Kidney capillary endothelial cell (primary cell): ENCODE results near the gene PRRT4.

Experiments
- DNase-seq: peaks from one replicate; pipeline ENCODE4 v3.0.0-alpha.2; 2018; ENCODE audit warnings: low spot score

Gene PRRT4

GRCh38 chr7:128361411-128362379 is at the start of gene PRRT4:
Gene PRRT4 (minus strand): TSS chr7:128361690.
- DNase-seq, result no peak

DNA sequence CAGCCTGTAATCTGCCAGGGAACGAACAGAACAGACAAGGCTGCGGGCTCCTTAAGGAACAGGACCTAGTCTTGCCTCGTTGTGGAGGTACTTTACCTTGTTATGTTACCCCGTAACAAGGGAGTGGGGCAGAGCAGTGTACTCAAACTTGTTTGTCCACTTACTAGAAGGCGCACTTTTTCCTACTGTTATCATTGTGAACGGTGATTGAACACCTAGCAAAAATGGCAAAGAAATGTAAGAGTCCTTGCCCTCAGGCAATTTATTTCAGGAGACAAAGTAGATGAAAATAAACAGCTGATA is 48.9 kb upstream of the PRRT4 start:
- no peak for DNase-seq

GRCh38 chr7:128409596-128410450 is 48.3 kb upstream of the PRRT4 start, which contains the start of gene IMPDH1:
Gene IMPDH1 (minus strand): TSS chr7:128409982. CDS start chr7:128409901, 81 bp downstream.
- peak; percentile 46 for DNase-seq

DNA sequence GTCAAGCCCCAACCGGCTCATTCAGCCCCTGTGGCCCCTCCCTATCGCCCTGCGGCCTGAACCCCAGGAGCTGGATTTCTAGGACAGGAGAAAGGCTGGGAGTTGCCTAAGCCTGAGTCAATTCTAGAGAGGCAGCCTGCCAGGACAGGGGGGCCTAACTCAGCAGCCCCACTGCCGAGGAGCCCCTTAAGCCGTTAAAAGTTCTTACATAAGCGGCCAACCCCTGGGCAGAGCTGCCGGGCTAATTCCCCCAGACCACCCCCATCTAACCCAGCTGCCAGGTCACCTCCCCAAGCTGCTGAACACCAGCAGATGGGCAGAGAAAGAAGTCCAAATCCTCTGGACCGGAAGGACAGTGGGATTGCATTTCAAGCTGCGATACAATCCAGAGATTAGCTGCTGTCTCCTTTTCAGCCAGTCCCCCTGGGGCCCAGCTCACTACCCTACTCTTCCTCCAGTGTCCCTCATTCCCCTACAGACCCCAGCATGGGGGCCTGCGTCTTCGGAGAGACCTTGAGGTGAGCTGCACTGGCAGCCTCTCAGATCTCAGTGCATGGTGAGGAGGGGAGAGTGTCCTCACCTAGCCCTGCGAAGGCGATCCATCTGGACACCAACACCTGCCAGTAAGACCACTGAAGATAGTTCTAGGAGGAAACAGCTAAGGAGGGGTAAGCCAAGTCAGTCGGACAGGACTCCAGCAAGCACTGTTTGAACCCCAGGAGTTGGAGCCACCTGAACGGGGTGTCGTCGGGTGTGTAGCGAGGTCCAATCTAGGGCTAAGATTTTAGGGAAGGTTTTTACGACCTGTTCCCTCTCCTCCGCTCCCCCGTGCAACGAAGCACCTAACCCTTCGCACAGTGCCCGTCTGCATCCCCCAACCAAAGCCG is 47.5 kb upstream of the PRRT4 start:
- no peak for DNase-seq

GRCh38 chr7:128407751-128408708 is 46.5 kb upstream of the PRRT4 start:
- DNase-seq, result no peak

DNA sequence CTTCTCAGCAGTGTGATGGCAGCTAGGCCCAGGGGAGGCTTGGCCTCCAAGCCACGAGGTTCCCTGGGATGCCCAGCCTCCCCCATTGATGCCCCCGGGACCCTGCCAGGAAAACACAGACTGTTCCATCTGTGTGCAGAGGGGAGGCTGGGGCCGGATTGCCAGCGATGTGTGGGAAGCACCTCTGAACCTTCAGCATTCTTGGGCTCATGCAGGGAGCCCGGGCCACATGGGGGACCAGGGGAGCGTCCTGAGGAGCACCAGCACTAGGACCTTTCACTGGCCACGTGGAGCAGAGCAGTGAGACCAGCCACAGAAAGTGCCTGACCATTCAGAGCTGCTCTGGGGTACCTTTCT is 45.7 kb upstream of the PRRT4 start:
- no peak for DNase-seq

- no peak for DNase-seq
Measured at GRCh38 chr7:128406314-128407232, 45.1 kb upstream of the PRRT4 start.

GRCh38 chr7:128405471-128406313 is 44.2 kb upstream of the PRRT4 start:
- DNase-seq, result peak; percentile 40

- no peak for DNase-seq
Measured at GRCh38 chr7:128404886-128405470, 43.5 kb upstream of the PRRT4 start.

- DNase-seq, result no peak
Measured at GRCh38 chr7:128404143-128404681, 42.7 kb upstream of the PRRT4 start.

DNA sequence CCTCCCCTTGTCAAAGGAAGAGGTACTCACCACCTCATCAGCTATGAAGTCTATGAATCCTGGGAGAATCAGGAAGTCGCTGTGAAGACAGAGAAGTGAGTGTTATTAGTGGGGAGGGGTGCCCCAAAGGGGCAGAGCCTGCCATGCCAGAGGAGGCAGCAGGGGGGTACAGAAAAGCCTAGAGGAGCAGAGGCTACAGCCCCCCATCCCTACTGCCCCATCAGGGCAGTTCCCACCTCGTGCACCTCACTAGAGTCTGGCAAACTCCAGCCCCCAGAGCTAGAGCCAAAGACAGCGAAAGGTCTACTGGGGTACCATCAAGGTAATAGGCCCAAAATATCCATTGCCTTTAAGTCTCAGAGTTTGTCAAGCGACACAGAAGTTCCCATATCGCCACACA is 42.2 kb upstream of the PRRT4 start:
- DNase-seq, result no peak

DNA sequence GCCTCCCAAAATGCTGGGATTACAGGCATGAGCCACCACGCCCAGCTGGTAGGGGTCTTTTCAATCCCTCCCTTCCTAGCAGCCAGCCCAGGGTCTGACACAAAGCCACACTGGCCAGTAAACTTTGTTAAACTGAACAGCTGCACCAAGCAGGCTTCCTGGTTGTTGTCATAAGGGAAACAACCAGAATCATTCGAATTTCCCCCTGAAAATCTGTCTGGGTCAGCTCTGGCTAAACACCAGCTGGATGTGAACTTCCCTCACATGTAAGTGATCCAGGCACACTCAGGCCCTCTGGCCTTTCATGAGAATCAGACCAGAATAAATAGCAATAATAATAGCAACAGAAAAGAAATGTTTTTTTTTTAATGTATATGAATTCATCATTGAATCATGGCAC is 40.9 kb upstream of the PRRT4 start:
- no peak for DNase-seq

DNA sequence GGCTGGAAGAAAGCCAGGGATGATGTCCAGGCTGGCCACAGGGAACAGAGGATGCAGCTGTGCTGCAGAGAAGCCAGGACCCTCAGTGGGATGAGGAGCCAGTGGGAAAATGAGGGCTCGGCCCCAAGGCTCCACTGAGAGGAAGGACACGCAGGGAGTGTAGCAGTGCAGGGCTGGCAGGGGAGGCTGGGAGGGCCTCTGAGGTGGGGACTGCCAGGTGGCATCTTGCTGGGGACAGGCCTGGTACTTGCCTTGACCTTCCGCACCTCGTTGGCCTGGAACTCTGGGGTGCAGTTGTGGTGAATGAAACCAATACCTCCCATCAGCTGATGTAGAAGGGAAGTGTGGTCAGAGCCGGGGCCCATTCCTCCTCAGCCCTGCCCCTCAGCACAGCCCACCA is 39.1 kb upstream of the PRRT4 start:
- DNase-seq, result no peak

DNA sequence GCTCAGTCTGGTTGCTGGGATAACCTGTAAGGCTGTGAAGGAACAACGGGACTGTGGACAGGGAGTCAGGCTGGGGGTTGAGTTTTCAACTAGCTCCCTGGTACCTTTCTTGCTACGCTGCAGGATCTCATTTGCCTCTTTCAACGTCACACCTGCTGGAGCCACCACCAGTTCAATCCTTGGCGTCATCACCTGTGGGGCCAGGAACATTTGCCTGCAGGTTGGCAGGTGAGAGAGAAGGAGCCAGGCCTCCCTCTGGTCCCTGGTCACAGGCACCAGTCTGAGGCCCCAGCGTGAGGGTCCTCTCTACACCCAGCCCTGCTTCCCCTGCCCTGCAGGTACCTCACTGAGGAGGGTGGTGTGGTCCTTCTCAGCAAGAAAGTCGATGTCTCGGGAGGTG is 38.5 kb upstream of the PRRT4 start:
- no peak for DNase-seq

GRCh38 chr7:128398841-128399135 is 37.3 kb upstream of the PRRT4 start:
- no peak for DNase-seq

GRCh38 chr7:128398016-128398840 is 36.7 kb upstream of the PRRT4 start:
- DNase-seq, result no peak

- DNase-seq, result no peak
Measured at GRCh38 chr7:128396357-128396756, 34.9 kb upstream of the PRRT4 start.
